GM12878 (cell line): ENCODE measurements around the gene C1R. TPM values are rescaled to one million over a fixed set of nuclear protein-coding genes. Genes with fewer than 3 reads are reported as not detected.

Experiments
- BHLHE40 ChIP-seq, 2 experiments: fragments of 450-650 bp in 1 of 2; IDR thresholded peaks; 2 replicates each; pipeline ENCODE4 v1.6.1; 2011 to 2017; ENCODE audit warnings: low read depth in 2 of 2, borderline replicate concordance in 1 of 2, improper control_type of control experiment in 1 of 2, low read length in 1 of 2, mild to moderate bottlenecking in 1 of 2
- BRCA1 ChIP-seq: IDR thresholded peaks from 2 replicates; pipeline ENCODE4 v1.6.1; 2011; ENCODE audit warnings: low read depth, low read length, improper control_type of control experiment
- CBX5 ChIP-seq: sonication (generic); IDR thresholded peaks from 2 replicates; pipeline ENCODE4 v1.6.1; 2016; ENCODE audit warnings: low read depth, moderate library complexity, mild to moderate bottlenecking, inconsistent platforms
- EZH2 ChIP-seq: IDR thresholded peaks from 2 replicates; pipeline ENCODE4 v1.6.1; 2012; ENCODE audit warnings: low read depth, mild to moderate bottlenecking, control low read depth, inconsistent platforms, low read length, borderline replicate concordance; ENCODE audit not compliant: control insufficient read depth
- IKZF1 ChIP-seq: fragments of 450-650 bp; conservative IDR thresholded peaks from 2 replicates; pipeline ENCODE4 v1.6.1; 2017; ENCODE audit warnings: antibody characterized with exemption, mild to moderate bottlenecking
- IRF4 ChIP-seq: IDR thresholded peaks from 2 replicates; pipeline ENCODE4 v1.6.1; 2011; ENCODE audit warnings: low read depth, low read length
- NR2F1 ChIP-seq: fragments of 450-650 bp; conservative IDR thresholded peaks from 2 replicates; pipeline ENCODE4 v1.6.1; 2017; ENCODE audit warnings: mild to moderate bottlenecking
- NRF1 ChIP-seq: conservative IDR thresholded peaks from 2 replicates; pipeline ENCODE4 v1.6.1; 2011; ENCODE audit warnings: mild to moderate bottlenecking, low read depth, low read length, improper control_type of control experiment
- POU2F2 ChIP-seq: IDR thresholded peaks from 3 replicates; pipeline ENCODE4 v1.6.1; 2011; ENCODE audit warnings: low read depth, mild to moderate bottlenecking, low read length, borderline replicate concordance
- RELB ChIP-seq: fragments of 450-650 bp; IDR thresholded peaks from 2 replicates; pipeline ENCODE4 v1.6.1; 2017; ENCODE audit warnings: low read depth, mild to moderate bottlenecking, moderate library complexity
- SMC3 ChIP-seq: IDR thresholded peaks from 2 replicates; pipeline ENCODE4 v1.6.1; 2011; ENCODE audit warnings: low read length, improper control_type of control experiment, borderline replicate concordance
- SP1 ChIP-seq: IDR thresholded peaks from one replicate; pipeline ENCODE4 v1.6.1; 2011; ENCODE audit warnings: low read depth, low read length
- YBX1 ChIP-seq: fragments of 450-650 bp; IDR thresholded peaks from 2 replicates; pipeline ENCODE4 v1.6.1; 2016; ENCODE audit warnings: antibody characterized with exemption
- ZBED1 ChIP-seq: IDR thresholded peaks from 2 replicates; pipeline ENCODE4 v1.6.1; 2016; ENCODE audit warnings: borderline replicate concordance
- ZBTB11 ChIP-seq: fragments of 450-650 bp; formaldehyde crosslinking; IDR thresholded peaks from 2 replicates; pipeline ENCODE4 v1.5.0; 2022; ENCODE audit warnings: mild to moderate bottlenecking, missing genetic modification characterization
- ZNF207 ChIP-seq: fragments of 450-650 bp; IDR thresholded peaks from 2 replicates; pipeline ENCODE4 v1.6.1; 2014; ENCODE audit warnings: antibody characterized with exemption, mild to moderate bottlenecking, borderline replicate concordance
- ZNF622 ChIP-seq: fragments of 450-650 bp; IDR thresholded peaks from 2 replicates; pipeline ENCODE4 v1.6.1; 2017; ENCODE audit warnings: mild to moderate bottlenecking, inconsistent platforms
- polyA plus RNA-seq, 11 experiments: library from polyadenylated mRNA; depleted of rRNA in 4 of 11; unstranded in 6 of 11; stranded (reverse) in 5 of 11; fragments of >200 nt; fragmentation: Nextera tagmentation in 4 of 11; fragmentation: Illumina TruSeq in 1 of 11; extraction: Ambion mirVana in 4 of 11; extraction: Trizol in 1 of 11; gene quantifications; 1 replicate in 1 of 11; 2 replicates in 10 of 11; pipeline versions ENCODE4 v1.2.1 to v1.2.3, GENCODE V29; 2011 to 2016; ENCODE audit warnings: inconsistent platforms in 2 of 11, missing spikeins in 2 of 11, low read depth in 1 of 11
- total RNA-seq, 4 experiments: library from RNA; depleted of rRNA in 3 of 4; stranded (reverse); fragments of >200 nt in 3 of 4; fragmentation: Illumina TruSeq in 1 of 4; extraction: Trizol in 1 of 4; gene quantifications; 2 replicates each; pipeline versions ENCODE4 v1.2.1 to v1.2.3, GENCODE V29; 2013 to 2021
- TF ChIP-seq, protein P1 (sequence below): fragments of 450-650 bp; formaldehyde crosslinking; IDR thresholded peaks from 2 replicates; pipeline ENCODE4 v1.4.0; 2022; ENCODE audit warnings: mild to moderate bottlenecking, moderate library complexity
- TF ChIP-seq, protein P2 (sequence below): fragments of 150-350 bp; IDR thresholded peaks from 2 replicates; pipeline ENCODE4 v1.6.1; 2016; ENCODE audit warnings: low read depth, low read length

Gene C1R
- total and polyA plus RNA-seq, 10 of the 15 experiments (the other 5 are each of a cell fraction or from before 2014, with no cell fraction given), result 0.31 to 1.9 (median 0.96) TPM; not detected in 1

- TF ChIP-seq ZNF207, result no peak
- TF ChIP-seq SMC3, result peak; percentile 76; the same call in 1 of the 2 replicates
- peak; percentile 65 for TF ChIP-seq RELB
- TF ChIP-seq IRF4, result 0 out of 2 replicates have a peak, but pooled peaks have one; percentile 40
- no peak for TF ChIP-seq SP1
- no peak for TF ChIP-seq ZBED1
- no peak for TF ChIP-seq EZH2
- TF ChIP-seq CBX5, result no peak
- TF ChIP-seq, protein P1, sequence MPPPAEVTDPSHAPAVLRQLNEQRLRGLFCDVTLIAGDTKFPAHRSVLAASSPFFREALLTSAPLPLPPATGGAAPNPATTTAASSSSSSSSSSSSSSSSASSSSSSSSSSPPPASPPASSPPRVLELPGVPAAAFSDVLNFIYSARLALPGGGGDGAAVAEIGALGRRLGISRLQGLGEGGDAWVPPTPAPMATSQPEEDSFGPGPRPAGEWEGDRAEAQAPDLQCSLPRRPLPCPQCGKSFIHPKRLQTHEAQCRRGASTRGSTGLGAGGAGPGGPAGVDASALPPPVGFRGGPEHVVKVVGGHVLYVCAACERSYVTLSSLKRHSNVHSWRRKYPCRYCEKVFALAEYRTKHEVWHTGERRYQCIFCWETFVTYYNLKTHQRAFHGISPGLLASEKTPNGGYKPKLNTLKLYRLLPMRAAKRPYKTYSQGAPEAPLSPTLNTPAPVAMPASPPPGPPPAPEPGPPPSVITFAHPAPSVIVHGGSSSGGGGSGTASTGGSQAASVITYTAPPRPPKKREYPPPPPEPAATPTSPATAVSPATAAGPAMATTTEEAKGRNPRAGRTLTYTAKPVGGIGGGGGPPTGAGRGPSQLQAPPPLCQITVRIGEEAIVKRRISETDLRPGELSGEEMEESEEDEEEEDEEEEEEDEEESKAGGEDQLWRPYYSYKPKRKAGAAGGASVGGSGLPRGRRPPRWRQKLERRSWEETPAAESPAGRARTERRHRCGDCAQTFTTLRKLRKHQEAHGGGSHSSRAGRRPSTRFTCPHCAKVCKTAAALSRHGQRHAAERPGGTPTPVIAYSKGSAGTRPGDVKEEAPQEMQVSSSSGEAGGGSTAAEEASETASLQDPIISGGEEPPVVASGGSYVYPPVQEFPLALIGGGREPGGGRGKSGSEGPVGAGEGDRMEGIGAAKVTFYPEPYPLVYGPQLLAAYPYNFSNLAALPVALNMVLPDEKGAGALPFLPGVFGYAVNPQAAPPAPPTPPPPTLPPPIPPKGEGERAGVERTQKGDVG (CRISPR knock-in tag), result no peak
- TF ChIP-seq NR2F1, result no peak
- TF ChIP-seq ZBTB11 (CRISPR knock-in tag), result no peak
- TF ChIP-seq POU2F2, result peak; percentile 82
- no peak for TF ChIP-seq ZNF622
- TF ChIP-seq NRF1, result no peak
- no peak for TF ChIP-seq BRCA1
- TF ChIP-seq IKZF1, result peak; percentile 92
- TF ChIP-seq YBX1, result no peak
- TF ChIP-seq, protein P2, sequence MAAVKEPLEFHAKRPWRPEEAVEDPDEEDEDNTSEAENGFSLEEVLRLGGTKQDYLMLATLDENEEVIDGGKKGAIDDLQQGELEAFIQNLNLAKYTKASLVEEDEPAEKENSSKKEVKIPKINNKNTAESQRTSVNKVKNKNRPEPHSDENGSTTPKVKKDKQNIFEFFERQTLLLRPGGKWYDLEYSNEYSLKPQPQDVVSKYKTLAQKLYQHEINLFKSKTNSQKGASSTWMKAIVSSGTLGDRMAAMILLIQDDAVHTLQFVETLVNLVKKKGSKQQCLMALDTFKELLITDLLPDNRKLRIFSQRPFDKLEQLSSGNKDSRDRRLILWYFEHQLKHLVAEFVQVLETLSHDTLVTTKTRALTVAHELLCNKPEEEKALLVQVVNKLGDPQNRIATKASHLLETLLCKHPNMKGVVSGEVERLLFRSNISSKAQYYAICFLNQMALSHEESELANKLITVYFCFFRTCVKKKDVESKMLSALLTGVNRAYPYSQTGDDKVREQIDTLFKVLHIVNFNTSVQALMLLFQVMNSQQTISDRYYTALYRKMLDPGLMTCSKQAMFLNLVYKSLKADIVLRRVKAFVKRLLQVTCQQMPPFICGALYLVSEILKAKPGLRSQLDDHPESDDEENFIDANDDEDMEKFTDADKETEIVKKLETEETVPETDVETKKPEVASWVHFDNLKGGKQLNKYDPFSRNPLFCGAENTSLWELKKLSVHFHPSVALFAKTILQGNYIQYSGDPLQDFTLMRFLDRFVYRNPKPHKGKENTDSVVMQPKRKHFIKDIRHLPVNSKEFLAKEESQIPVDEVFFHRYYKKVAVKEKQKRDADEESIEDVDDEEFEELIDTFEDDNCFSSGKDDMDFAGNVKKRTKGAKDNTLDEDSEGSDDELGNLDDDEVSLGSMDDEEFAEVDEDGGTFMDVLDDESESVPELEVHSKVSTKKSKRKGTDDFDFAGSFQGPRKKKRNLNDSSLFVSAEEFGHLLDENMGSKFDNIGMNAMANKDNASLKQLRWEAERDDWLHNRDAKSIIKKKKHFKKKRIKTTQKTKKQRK, result no peak
- no peak for TF ChIP-seq BHLHE40 (IDR thresholded peaks at IDR 0.05; ENCODE audit: borderline replicate concordance in 1 of 2, low read depth in 2 of 2, low read length in 1 of 2)
Measured at GRCh38 chr12:7092229-7092985, at the start of gene C1R (continued).
